AG10803 (cell line): ENCODE measurements around the gene SLC29A4.
A peak's percentile ranks its signal among the peaks of the same experiment; 100 is the strongest.

Source experiments
- DNase-seq: peaks from one replicate; pipeline ENCODE4 v3.0.0; 2010; ENCODE audit warnings: low read depth
- H3K4me3 ChIP-seq: 2 replicates; pipeline ENCODE4 v1.5.1; 2011; ENCODE audit warnings: mild to moderate bottlenecking, low read length, control low read depth
- CTCF ChIP-seq: conservative IDR thresholded peaks from 2 replicates; pipeline ENCODE4 v1.5.1; 2011; ENCODE audit warnings: mild to moderate bottlenecking, low read length, control low read depth, inconsistent platforms

Gene SLC29A4

GRCh38 chr7:5349437-5350173, 66.9 kb downstream of the SLC29A4 start:
- no peak for DNase-seq
- H3K4me3 ChIP-seq = no peak overlapping the region
- no peak for TF ChIP-seq CTCF

- no peak for TF ChIP-seq CTCF
- H3K4me3 ChIP-seq = no peak overlapping the region
- no peak for DNase-seq
Observed at GRCh38 chr7:5350174-5350463, 67.4 kb downstream of the SLC29A4 start.

- H3K4me3 ChIP-seq = no peak overlapping the region
- no peak for DNase-seq
- TF ChIP-seq CTCF = no peak
Observed at GRCh38 chr7:5350600-5351385, 68.0 kb downstream of the SLC29A4 start.

- no peak for TF ChIP-seq CTCF
- H3K4me3 ChIP-seq = no peak overlapping the region
- no peak for DNase-seq
Observed at GRCh38 chr7:5351507-5352265, 68.9 kb downstream of the SLC29A4 start.

- no peak for DNase-seq
- H3K4me3 ChIP-seq = no peak overlapping the region
- TF ChIP-seq CTCF = no peak
Observed at GRCh38 chr7:5352440-5353010, 69.8 kb downstream of the SLC29A4 start.

- DNase-seq = peak; percentile 64
- no peak overlapping the region for H3K4me3 ChIP-seq
Observed at GRCh38 chr7:5354460-5355232, 71.9 kb downstream of the SLC29A4 start.

More at GRCh38 chr7:5354460-5355232, 71.9 kb downstream of the SLC29A4 start:
- no peak for TF ChIP-seq CTCF
